ACHN (cell line): ENCODE results near the gene CNPY2.
"Not testable (repeated sequence)": the region's sequence is repeated elsewhere in the genome, so short reads cannot be mapped to it uniquely, and the experiment has no call there.

ENCODE experiments used
- DNase-seq: peaks from one replicate; pipeline ENCODE4 v3.0.0-alpha.2; 2015
- in situ Hi-C: cut with HindIII; loops from 2 replicates; pipeline ENCODE4 v1.10.0; 2017; ENCODE audit warnings: low sequenced_read_pairs, low pct_ligation_motif_present, low pct_unique_long_range_greater_than_20kb

The CNPY2 gene

DNA sequence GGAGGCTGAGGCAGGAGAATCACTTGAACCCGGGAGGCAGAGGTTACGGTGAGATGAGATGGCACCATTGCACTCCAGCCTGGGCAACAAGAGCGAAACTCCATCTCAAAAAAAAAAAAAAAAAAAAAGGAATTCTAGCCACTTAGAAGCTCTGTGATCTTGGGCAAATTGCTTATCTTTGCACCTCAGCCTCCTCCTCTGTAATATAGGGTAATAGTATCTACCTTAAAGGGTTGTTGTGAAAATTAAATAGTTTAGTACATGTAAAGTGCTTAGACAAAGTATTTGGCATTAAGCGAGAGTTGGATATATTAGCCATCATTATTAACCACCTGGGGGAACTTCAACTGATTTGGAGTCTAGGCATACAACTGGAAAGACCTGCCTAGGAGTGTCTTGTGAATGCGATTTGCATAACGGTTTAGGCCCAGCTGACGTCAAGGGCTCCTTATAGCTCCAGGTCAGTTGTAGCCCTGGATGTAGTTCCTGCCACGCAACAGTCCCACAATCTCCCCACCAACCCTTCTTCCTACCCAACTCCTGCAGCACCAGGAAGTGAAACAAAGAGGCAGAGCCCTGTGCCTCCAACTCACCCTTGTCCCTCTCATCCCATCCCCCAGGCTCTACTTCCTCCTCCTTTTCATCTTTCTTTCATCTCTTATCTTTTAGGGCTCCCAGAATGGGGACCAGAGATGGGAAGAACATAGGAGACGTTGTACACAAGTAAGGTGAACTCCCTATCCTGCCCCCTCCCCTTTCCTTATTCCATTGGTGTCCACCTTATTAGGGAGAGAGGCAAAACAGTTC, 20.8 kb upstream of the CNPY2 start:
- no peak for DNase-seq
- in situ Hi-C loops = no loop called here

DNA sequence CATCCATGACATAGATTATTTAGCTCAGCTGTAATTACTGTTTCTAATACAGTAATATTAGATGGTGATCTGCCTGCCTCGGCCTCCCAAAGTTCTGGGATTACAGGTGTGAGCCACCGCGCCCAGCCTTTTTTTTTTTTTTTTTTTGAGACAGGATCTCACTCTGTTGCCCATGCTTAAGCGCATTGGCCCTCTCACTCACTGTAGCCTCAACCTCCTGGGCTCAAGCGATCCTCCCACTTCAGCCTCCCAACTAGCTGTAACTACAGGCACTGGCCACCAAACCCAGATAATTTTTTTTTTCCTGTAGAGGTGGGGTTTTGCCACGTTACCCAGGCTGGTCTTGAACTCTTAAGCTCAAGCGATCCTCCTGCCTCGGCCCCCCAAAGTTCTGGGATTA, 19.7 kb upstream of the CNPY2 start:
- DNase-seq = not testable (repeated sequence)

DNA sequence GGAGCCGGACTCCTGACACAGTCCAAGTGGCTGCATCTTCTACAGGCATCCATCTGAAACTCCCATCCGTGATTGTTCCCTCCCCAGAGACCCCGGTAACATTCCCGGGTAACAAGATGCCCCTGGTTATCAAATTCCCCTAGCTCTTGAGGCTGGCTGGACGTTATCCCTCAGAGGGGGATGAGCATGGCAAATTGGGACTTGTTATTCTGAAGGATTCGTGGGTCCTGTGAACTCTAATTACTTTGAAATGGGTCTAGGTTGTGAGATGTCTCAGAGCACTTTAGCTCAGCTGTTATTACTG, 18.7 kb upstream of the CNPY2 start:
- in situ Hi-C loops = no loop called here
- DNase-seq = peak; percentile 24

More for the DNA sequence above, 19.7 kb upstream of the CNPY2 start:
- in situ Hi-C loops = not testable (repeated sequence)

DNA sequence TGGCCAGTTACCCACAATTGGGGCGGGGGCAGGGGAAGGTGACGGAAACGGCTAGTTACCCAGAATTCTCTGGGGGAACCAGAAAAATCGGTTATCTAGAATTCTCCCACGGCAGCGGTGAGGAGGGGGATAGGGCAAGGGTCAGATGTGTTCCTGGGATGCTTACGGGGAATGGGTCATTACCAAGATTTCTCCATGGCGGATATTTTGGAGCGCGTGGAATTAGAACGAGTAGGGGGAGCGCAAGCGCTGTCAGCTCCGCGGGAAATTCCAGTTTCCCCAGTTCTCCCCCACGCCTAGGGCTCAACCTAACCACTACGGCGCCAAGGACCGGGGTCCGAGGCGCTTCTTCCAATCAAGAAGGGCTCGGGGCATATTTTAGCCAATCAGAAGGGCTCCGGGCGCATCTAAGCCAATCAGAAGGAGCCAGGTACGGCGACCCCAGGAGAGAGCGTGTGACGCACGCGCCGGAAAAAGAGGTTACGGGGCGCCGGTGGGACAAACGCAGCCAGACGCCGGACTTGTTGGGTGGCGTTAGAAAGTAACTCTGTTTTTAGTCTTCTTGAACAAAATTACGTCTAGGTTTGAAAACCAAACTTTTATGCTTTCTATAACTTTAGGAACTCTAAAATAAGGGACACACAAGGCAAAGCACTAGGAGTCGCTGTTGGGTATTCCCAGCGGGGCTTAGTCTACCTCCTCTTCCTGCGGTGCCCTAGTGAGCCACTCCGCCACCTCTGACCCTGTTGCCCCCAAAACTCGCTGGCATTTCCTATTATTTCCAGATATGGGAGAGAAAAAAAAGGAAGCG, 18.1 kb upstream of the CNPY2 start, which contains the start of gene PAN2:
TSS of gene PAN2 (minus strand) at position 322 of the 811 bp plus-strand sequence. CDS start 906 bp downstream, outside the sequence.
- in situ Hi-C loops = no loop called here
- peak; percentile 100 for DNase-seq

DNA sequence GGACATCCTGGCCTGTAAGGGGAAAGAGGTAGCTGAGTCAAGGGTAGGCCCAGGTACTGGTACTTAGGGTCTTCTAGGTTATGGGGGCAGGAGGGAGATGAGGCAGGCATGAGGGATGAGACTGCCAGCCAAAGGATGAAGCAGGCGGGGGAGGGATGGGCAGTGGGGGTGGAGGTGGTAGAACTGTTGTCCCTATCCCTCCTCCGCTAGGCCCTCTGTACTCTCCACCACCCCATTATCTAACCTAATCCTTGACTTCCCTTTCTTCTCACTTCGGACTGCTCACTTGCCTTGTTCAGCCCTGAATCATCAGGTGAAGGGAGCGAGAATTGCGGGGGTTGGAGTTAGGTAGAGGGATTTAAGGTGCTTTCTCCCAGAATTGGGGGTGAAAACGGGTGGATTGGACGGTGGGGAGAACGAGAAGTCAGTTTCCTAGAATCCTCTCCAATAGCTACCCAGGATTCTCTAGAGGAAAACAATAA, 17.4 kb upstream of the CNPY2 start:
- DNase-seq = no peak

DNA sequence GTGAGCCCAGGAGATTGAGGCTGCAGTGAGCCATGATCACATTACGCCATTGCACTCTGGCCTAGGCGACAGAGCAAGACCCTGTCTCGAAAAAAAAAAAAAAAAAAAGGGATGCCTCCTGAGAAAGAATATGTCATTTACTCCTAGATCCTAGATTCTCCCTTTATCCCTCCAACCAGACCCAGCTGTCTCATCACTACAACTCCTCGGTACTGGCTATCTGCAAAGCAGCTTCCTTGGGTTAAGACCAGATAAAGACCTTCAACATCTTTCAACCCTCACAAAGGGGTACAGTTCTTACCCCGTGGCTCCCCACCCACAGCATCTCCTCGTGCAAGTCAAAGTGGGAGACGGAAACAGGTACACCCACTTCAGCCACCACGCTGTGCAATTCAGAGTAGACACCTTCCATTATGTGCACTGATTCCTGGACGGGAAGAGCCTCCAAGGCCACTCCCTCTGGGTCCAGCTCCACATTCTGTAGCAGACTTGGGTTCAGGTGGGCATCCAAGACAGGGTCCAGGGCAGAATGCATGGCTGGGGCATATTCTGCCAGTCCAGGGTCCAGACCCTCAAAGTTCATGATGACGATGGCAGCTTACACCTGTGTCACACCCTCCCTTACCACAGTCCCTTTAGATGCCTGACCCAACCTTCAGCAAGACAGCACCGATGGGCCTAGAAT, 16.9 kb upstream of the CNPY2 start:
- in situ Hi-C loops = no loop called here
- no peak for DNase-seq

More for the DNA sequence above, 17.4 kb upstream of the CNPY2 start:
- in situ Hi-C loops = no loop called here

DNA sequence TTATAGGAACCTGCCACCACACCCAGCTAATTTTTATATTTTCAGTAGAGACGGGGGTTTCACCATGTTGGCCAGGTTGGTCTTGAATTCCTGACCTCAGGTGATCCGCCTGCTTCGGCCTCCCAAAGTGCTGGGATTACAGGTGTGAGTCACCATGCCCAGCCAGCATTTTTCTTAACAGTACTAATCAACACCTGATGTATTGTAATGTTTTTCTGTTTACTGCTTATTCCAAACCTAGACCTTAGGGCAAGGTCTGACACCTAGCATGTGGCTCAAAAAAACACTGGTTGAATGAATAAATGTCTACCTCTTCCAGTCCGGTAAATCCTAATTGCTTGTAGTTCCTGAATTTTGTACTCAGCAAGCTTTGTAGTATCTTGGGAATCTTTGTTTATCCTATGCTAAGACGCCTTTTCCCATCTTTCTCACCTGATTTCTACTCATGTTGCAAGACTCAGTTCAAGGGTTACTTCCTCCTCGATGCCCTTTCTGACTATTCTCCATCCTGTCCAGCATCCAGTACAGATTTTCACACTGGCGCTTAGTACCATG, 15.2 kb upstream of the CNPY2 start:
- in situ Hi-C loops = no loop called here
- DNase-seq = no peak

DNA sequence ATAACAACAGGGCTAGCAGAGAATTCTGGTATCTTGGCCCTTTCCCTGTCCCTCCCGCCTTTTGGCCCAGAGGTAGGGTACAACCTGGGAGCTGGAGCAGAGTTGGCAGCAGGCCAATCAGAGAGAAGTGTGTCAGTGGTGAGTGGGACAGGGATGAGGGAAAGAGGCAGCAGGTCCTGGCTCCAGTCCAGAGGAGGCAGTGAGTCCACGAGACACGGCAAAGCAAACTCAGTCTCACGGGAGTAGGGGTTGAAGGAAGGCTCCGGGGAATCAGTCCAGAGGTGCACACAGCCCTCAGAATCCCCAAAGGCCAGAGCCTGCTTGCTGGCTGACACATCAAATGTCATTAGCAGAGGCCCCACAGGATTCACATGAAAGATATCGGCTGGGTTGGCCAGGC, 10.7 kb upstream of the CNPY2 start:
- in situ Hi-C loops = no loop called here
- no peak for DNase-seq

DNA sequence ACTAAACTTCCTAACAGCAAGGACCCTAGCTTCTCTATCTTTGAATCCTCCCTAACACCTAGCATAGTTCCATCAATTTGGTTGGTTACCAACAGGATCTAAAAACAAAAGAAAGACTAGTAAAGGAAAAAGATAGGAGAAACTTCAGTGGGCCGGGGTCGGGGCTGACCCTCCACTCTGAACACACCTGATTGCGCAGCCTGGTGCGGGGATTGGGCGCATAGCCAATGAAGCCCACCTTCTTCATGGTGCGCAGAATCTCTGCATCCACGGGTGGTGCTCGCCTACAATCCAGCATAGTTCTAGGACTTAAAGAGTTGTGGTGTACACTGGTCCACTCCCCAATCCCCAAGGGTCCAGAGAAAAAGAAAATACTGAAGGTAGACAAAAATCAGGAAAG, 10.3 kb upstream of the CNPY2 start:
- in situ Hi-C loops = no loop called here
- no peak for DNase-seq

DNA sequence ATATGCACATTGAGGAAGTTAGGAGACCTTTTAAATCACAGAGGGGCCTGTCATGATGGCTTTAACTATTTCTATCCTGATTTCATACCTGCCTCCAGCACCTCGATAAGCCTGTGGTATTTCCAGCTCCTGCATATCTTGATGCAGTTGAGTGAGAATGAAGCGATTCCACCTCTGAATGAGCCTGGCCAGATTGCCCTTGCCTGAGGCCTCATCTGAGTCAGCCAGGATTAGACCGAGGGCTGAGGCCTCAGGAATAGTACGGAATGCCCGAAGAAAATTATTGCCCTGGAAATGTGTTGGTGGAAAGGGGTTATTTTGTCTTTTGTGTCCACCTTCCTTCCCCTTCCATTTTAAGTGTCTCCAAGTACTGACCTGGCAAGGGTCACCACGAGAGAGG, 8.4 kb upstream of the CNPY2 start:
- DNase-seq = no peak
- in situ Hi-C loops = no loop called here

DNA sequence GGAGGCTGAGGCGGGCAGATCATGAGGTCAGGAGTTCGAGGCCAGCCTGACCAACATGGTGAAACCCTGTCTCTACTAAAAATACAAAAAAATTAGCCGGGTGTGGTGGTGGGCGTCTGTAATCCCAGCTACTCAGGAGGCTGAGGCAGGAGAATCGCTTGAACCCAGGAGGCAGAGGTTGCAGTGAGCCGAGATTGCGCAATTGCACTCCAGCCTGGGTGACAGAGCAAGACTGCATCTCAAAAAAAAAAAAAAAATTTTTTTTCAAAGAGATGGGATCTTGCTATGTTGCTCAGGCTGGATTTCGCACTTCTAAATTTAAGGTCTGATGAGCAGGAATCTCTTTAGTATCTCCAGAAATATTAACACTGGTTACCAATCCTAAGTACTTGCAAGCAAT, 5.8 kb upstream of the CNPY2 start:
- DNase-seq, in situ Hi-C loops: not testable (repeated sequence)

DNA sequence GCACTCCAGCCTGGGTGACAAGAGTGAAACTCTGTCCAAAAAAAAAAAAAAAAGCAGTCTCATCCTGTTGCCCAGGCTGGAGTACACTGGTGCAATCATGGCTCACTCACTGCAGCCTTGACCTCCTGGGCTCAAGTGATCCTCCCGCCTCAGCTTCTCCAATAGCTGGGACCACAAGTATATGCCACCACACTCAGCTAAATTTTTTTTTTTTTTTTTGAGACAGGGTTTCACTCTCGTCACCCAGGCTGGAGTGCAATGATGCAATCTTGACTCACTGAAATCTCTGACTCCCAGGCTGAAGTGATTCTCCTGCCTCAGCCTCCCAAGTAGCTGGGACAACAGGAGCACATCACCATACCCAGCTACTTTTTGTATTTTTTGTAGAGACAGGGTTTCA, 5.2 kb upstream of the CNPY2 start:
- in situ Hi-C loops = no loop called here
- no peak for DNase-seq

DNA sequence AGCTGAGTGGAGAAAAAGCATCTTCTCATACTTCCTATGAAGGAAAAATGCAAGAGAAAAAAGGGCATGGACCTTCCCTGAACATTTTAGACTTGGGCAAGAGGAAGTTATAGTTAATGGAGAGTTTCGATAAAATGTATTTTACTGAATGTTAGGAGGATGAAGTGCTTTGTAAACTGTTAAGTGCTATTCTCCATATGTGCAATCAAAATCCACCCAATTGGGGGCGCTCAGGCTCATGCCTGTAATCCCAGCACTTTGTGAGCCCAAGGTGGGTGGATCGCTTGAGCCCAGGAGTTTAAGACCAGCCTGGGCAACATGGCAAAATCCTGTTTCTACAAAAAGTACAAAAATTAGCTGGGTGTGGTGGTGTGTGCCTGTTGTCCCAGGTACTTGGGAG, 1.9 kb upstream of the CNPY2 start:
- DNase-seq = no peak
- in situ Hi-C loops = no loop called here

DNA sequence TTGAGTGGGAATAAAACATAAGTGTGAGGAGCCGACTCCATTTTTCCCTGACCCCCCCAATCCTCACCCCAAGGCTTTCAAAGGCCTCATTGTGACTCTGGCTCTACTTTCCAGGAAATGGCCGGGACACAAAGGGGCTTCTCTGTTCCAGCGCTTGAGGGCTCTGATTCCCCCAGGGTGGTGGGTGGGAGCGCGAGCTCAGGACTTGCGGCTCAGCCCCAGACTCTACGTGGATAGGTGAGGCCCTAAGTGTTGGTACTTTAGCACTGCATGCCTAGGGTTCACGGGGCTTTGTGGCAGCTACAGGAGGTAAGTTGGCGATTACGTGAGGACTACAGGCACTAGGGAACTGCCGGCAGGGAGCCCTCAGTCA, 553 bp downstream of the CNPY2 start:
- in situ Hi-C loops = no loop called here

DNA sequence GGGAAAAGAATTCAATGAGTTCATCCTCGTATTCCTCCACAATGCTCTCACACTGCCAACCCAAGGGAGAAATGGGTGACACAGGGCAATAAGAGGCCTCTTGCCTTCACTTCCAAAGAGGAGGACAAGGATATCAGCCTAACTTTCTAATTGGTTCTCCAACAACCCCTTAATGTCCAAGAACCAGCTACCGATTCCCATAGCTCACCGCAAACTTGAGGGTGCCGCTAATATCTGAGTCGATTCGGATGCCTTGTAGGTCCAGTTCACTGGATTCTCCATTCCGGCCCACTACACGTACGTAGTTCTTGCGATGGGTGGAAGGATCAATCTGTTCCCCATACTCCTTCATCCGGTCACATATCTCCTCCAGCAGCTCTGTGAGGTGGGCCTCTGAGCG, 4.8 kb downstream of the CNPY2 start:
- no peak for DNase-seq
- in situ Hi-C loops = no loop called here

More for the DNA sequence above, 553 bp downstream of the CNPY2 start:
- peak; percentile 32 for DNase-seq

DNA sequence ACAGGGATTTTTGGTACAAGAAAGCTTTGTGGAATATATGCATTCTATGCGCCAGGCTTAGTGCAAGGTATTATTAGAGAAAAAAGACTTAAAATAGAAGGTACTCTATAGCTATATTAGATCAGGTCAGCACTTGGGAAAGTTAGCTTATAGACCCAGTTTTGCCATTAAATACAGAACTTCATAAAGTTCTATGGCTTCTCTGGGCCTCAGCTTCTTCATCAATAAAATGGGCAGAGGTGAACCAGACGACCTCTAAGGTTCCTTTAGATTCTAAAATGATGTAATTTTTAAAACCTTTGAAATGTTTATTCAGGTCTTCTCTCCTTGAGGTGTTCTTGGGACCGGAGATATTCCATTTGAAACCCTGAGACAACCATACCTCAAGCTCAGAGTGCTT, 7.1 kb downstream of the CNPY2 start:
- in situ Hi-C loops = no loop called here
- no peak for DNase-seq

DNA sequence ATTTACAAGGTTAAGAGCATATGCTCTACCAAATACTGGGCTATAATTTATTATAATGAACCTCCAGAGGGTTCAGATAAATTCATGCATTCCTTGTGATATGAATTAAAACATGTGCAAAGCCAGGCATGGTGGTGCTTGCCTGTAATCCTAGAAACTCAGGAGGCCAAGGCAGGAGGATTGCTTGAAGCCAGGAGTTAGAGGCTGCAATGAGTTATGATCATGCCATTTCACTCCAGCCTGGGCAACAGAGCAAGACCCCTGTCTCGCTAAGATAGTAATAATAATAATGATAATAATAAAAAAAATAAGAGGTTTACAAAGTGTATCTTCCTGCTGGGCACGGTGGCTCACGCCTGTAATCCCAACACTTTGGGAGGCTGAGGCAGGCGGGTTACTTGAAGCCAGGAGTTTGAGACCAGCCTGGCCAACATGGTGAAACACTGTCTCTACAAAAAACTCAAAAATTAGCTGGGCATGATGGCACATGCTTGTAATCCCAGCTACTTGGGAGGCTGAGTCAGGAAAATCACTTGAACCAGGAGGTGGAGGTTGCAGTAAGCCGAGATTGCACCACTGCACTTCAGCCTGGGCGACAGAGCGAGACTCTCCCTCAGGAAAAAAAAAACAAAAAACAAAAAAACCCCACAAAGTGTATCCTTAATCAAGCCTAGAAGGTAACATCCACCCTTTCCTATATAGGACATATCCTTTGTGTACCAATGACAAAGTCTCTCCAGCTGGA, 8.4 kb downstream of the CNPY2 start:
- no peak for DNase-seq
- in situ Hi-C loops = no loop called here

DNA sequence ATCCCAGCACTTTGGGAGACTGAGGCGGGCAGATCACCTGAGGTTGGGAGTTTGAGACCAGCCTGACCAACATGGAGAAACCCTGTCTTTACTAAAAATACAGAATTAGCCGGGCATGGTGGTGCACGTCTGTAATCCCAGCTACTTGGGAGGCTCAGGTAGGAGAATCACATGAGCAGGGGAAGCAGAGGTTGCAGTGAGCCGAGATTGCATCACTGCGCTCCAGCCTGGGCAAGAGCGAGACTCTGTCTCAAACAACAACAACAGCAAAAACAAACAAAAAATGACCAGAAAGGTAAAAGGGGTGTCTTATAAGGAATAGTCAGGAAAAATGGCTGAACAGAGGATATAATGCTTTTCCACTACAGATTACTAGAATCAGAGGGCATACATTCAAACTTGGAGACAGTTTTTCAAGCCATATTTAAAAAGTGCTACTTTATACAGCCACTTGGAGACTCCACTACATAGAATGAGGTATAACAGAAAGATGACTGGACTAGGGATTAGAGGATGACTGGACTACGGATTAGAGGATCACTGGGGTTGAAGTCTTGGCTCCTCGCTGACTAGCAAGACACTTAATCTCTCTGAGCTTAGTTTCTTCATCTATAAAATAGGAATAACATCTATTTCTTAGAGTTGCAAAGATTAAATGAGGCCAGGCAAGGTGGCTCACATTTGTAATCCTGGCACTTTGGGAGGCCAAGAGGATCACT, 10.8 kb downstream of the CNPY2 start:
- no peak for DNase-seq
- in situ Hi-C loops = no loop called here
